Measurements from ENCODE around the gene CERKL.

DNA sequence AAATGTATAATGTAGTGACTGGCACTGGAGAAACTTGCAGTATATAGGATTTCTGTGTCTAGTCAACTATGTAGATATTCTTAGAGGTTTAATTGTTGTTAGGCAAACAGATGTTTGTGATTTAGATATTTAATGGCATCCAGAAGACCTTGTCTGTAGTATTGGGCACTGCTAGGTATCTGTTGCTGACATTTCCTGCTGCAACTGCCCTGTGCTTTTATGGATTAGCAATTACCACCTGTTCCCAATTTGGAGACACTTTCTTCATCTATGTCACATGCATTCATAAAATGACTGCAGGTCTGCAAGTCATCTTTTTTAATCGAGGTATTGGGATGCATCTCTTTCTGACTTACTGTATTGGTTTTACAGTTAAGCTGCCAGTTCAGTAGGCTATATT is 128.5 kb downstream of the CERKL start:
- TF ChIP-seq, protein P1, sequence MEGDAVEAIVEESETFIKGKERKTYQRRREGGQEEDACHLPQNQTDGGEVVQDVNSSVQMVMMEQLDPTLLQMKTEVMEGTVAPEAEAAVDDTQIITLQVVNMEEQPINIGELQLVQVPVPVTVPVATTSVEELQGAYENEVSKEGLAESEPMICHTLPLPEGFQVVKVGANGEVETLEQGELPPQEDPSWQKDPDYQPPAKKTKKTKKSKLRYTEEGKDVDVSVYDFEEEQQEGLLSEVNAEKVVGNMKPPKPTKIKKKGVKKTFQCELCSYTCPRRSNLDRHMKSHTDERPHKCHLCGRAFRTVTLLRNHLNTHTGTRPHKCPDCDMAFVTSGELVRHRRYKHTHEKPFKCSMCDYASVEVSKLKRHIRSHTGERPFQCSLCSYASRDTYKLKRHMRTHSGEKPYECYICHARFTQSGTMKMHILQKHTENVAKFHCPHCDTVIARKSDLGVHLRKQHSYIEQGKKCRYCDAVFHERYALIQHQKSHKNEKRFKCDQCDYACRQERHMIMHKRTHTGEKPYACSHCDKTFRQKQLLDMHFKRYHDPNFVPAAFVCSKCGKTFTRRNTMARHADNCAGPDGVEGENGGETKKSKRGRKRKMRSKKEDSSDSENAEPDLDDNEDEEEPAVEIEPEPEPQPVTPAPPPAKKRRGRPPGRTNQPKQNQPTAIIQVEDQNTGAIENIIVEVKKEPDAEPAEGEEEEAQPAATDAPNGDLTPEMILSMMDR (IDR thresholded peaks at IDR 0.05) = no peak
- no peak for TF ChIP-seq POLR2A (IDR thresholded peaks at IDR 0.05)
